Measurements from ENCODE around the gene PTPRG.

PTPRG gene

DNA sequence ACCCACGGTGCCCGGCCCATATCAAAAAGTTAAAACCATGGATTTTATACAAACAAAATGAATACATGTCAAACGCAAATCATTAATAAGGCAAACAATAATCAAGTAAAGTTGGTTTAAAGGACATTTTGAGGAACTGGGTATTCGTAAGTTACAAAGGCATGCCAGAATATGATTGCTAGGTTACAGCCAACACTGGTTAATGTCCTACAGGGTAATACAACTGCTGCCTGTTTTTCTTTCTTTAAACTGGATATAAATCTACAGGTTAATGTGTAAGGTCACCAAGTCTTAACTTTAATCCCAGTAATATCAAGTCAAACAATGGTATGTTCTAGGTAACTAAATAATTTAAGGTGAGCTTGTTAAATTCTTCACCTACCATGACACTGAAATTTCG, 166.1 kb downstream of the PTPRG start:
- TF ChIP-seq RAD21 (IDR thresholded peaks at IDR 0.05; ENCODE audit: low read depth): no peak
- TF ChIP-seq, protein P1, sequence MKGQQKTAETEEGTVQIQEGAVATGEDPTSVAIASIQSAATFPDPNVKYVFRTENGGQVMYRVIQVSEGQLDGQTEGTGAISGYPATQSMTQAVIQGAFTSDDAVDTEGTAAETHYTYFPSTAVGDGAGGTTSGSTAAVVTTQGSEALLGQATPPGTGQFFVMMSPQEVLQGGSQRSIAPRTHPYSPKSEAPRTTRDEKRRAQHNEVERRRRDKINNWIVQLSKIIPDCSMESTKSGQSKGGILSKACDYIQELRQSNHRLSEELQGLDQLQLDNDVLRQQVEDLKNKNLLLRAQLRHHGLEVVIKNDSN (IDR thresholded peaks at IDR 0.05): no peak
- no peak for TF ChIP-seq TAF1 (IDR thresholded peaks at IDR 0.05; ENCODE audit: low read depth)
- no peak for TF ChIP-seq ZBTB7A (IDR thresholded peaks at IDR 0.05; ENCODE audit: low read depth)
- TF ChIP-seq NFIC (IDR thresholded peaks at IDR 0.05): no peak

DNA sequence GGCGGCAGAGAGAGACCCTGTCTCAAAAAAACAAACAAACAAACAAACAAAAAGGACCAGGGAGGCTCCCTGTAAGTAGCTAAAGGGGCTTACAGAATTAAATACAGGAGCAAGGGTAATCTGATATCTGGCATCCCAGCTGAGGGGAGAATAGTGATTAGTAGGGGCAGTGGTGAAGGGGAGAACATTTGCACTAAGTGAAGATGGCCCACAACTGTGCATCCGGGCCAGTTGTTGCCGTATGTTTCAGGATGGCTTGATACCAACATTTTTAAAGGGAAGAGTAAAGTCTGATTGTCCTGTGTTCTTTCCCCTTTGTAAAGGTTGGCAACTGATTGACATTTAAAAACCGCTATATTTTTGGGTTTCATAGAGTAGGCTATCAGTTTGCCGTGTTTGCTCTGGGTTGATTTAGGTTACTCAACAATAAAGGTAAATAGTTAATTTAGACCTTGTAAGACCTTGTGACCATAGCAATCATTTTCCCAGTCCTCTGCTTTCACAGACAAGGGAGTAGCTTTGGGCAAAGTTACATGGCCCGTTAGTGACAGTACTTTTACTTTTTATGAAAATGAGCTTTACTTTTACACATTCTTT, 167.8 kb downstream of the PTPRG start:
- TF ChIP-seq CEBPB (IDR thresholded peaks at IDR 0.05): no peak
- TF ChIP-seq YY1 (IDR thresholded peaks at IDR 0.05; ENCODE audit: low read depth): no peak
- no peak for TF ChIP-seq TCF12 (IDR thresholded peaks at IDR 0.05; ENCODE audit: low read depth)
- TF ChIP-seq RAD21 (IDR thresholded peaks at IDR 0.05; ENCODE audit: low read depth): no peak
- TF ChIP-seq, protein P2, sequence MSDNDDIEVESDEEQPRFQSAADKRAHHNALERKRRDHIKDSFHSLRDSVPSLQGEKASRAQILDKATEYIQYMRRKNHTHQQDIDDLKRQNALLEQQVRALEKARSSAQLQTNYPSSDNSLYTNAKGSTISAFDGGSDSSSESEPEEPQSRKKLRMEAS (IDR thresholded peaks at IDR 0.05): no peak
- TF ChIP-seq, protein P1 (IDR thresholded peaks at IDR 0.05): no peak
- no peak for TF ChIP-seq CREB1 (IDR thresholded peaks at IDR 0.05; ENCODE audit: low read depth)
- TF ChIP-seq TAF1 (IDR thresholded peaks at IDR 0.05; ENCODE audit: low read depth): no peak
- no peak for TF ChIP-seq NFIC (IDR thresholded peaks at IDR 0.05)
- TF ChIP-seq ZBTB7A (IDR thresholded peaks at IDR 0.05; ENCODE audit: low read depth): no peak
- TF ChIP-seq TEAD4 (IDR thresholded peaks at IDR 0.05): no peak
- no peak for TF ChIP-seq EP300 (IDR thresholded peaks at IDR 0.05; ENCODE audit: borderline replicate concordance)
- TF ChIP-seq, protein P3, sequence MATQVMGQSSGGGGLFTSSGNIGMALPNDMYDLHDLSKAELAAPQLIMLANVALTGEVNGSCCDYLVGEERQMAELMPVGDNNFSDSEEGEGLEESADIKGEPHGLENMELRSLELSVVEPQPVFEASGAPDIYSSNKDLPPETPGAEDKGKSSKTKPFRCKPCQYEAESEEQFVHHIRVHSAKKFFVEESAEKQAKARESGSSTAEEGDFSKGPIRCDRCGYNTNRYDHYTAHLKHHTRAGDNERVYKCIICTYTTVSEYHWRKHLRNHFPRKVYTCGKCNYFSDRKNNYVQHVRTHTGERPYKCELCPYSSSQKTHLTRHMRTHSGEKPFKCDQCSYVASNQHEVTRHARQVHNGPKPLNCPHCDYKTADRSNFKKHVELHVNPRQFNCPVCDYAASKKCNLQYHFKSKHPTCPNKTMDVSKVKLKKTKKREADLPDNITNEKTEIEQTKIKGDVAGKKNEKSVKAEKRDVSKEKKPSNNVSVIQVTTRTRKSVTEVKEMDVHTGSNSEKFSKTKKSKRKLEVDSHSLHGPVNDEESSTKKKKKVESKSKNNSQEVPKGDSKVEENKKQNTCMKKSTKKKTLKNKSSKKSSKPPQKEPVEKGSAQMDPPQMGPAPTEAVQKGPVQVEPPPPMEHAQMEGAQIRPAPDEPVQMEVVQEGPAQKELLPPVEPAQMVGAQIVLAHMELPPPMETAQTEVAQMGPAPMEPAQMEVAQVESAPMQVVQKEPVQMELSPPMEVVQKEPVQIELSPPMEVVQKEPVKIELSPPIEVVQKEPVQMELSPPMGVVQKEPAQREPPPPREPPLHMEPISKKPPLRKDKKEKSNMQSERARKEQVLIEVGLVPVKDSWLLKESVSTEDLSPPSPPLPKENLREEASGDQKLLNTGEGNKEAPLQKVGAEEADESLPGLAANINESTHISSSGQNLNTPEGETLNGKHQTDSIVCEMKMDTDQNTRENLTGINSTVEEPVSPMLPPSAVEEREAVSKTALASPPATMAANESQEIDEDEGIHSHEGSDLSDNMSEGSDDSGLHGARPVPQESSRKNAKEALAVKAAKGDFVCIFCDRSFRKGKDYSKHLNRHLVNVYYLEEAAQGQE (IDR thresholded peaks at IDR 0.05; ENCODE audit: low read depth): no peak
- no peak for TF ChIP-seq EGR1 (IDR thresholded peaks at IDR 0.05)
- no peak for TF ChIP-seq FOXM1 (IDR thresholded peaks at IDR 0.05; ENCODE audit: borderline replicate concordance, low read depth)

DNA sequence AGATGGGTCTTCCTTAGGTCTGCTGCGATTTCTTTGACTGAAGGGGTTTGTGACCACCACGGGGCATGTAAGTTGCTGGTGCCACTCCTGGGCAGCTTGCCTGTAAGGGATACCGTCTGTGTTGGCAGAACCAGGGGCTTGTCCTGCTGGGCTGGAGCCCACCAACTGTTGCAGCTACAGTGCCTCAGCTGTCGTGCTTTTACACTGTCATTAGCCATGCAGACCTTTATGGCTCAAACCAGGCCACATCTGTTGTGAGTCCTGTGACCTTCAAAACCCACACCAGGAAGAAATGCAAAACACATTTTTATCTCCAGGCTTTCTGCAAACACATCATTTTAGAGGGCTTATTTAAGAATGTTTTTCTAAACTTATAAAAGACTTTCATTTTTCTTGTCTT, 168.7 kb downstream of the PTPRG start:
- TF ChIP-seq, protein P1 (IDR thresholded peaks at IDR 0.05): no peak
- TF ChIP-seq ZBTB7A (IDR thresholded peaks at IDR 0.05; ENCODE audit: low read depth): no peak
- TF ChIP-seq EGR1 (IDR thresholded peaks at IDR 0.05): no peak
- no peak for TF ChIP-seq TAF1 (IDR thresholded peaks at IDR 0.05; ENCODE audit: low read depth)
- TF ChIP-seq NFIC (IDR thresholded peaks at IDR 0.05): no peak
- TF ChIP-seq CREB1 (IDR thresholded peaks at IDR 0.05; ENCODE audit: low read depth): no peak
- TF ChIP-seq YY1 (IDR thresholded peaks at IDR 0.05; ENCODE audit: low read depth): no peak
- no peak for TF ChIP-seq TCF12 (IDR thresholded peaks at IDR 0.05; ENCODE audit: low read depth)

DNA sequence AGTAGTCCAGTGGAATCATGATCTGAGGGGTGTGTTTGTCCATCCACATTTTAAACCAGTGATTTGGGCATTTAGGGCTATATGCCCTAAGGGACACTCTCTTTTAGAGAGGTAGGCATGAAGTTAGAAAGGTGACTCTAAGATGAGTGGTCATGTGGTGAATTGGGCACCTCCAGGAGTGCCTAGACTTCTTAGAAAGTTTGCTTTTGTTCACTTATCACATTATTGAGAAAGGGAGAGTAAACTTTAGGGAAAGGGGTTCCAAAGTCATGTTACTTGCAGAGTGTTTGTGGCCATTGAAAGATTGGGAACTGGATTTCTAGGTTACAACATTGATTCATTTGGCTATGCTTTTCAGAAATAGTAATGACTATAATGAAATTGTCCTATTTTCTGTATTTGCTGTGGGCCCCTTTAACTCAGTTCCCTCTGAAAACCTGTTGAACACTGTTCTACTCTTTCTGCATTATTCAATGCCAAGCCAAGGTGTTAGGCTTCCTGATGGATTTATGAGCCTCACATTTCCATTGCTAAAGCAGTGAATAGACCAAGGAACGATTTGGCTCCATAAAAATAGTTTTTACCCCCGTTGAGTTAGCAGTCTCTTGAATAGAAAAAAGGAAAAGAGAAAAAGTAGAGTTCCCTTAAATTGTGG, 169.3 kb downstream of the PTPRG start:
- TF ChIP-seq TCF12 (IDR thresholded peaks at IDR 0.05; ENCODE audit: low read depth) (no peak), EP300 (IDR thresholded peaks at IDR 0.05; ENCODE audit: borderline replicate concordance) (no peak), TAF1 (IDR thresholded peaks at IDR 0.05; ENCODE audit: low read depth) (no peak), ZBTB7A (IDR thresholded peaks at IDR 0.05; ENCODE audit: low read depth) (no peak), RAD21 (IDR thresholded peaks at IDR 0.05; ENCODE audit: low read depth) (no peak)
- TF ChIP-seq, protein P3 (IDR thresholded peaks at IDR 0.05; ENCODE audit: low read depth): no peak

DNA sequence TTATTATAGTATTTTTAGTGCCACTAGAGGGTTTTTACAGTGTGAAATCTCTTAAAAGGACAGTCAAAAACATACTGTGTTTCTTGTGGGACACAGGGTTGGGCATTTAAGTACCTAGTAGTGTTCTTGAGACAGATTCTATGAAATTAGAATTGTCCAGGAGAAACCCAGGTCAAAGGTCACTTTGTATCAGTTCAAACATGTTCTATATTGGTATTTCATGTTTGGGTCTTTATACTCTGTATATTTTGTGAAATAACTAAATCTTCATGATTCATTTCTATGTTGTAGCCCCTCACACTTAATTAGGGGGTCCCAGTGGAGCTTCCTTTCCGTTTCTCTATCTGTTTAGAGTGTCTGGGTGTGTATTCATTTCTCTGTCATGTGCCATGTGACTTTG, 171.6 kb downstream of the PTPRG start:
- TF ChIP-seq EP300 (IDR thresholded peaks at IDR 0.05; ENCODE audit: borderline replicate concordance) (no peak), RAD21 (IDR thresholded peaks at IDR 0.05; ENCODE audit: low read depth) (no peak)

DNA sequence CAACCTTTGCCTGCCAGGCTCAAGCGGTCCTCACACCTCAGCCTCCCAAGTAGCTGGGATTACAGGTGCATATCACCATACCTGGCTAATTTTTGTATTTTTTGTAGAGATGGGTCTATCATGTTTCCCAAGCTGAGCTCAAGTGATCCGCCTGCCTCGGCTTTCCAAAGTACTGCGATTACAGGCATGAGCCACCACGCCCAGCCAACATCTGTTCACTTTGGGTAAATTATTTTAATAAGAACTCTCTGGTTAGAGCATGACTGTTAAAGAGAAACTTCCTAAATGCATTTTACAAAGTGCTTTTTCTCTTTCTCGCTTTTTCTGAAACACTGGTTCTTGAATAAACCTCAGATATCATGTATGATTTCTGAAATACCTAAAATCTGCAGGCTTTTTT, 172.5 kb downstream of the PTPRG start:
- TF ChIP-seq FOXM1 (IDR thresholded peaks at IDR 0.05; ENCODE audit: borderline replicate concordance, low read depth): no peak
- no peak for TF ChIP-seq ZBTB7A (IDR thresholded peaks at IDR 0.05; ENCODE audit: low read depth)
- TF ChIP-seq TEAD4 (IDR thresholded peaks at IDR 0.05): no peak
- no peak for TF ChIP-seq YY1 (IDR thresholded peaks at IDR 0.05; ENCODE audit: low read depth)
- no peak for TF ChIP-seq EGR1 (IDR thresholded peaks at IDR 0.05)
- TF ChIP-seq, protein P2 (IDR thresholded peaks at IDR 0.05): no peak
- TF ChIP-seq TCF12 (IDR thresholded peaks at IDR 0.05; ENCODE audit: low read depth): no peak
